ENCODE data around the gene GLG1. TPM values are rescaled to one million over a fixed set of nuclear protein-coding genes. Genes with fewer than 3 reads are reported as not detected.
"Not testable (repeated sequence)": the region's sequence is repeated elsewhere in the genome, so short reads cannot be mapped to it uniquely, and the experiment has no call there.

GLG1 gene
- total and polyA plus RNA-seq, 12 donors = 25.7 to 136 (median 103) TPM

- TF ChIP-seq, protein P1, sequence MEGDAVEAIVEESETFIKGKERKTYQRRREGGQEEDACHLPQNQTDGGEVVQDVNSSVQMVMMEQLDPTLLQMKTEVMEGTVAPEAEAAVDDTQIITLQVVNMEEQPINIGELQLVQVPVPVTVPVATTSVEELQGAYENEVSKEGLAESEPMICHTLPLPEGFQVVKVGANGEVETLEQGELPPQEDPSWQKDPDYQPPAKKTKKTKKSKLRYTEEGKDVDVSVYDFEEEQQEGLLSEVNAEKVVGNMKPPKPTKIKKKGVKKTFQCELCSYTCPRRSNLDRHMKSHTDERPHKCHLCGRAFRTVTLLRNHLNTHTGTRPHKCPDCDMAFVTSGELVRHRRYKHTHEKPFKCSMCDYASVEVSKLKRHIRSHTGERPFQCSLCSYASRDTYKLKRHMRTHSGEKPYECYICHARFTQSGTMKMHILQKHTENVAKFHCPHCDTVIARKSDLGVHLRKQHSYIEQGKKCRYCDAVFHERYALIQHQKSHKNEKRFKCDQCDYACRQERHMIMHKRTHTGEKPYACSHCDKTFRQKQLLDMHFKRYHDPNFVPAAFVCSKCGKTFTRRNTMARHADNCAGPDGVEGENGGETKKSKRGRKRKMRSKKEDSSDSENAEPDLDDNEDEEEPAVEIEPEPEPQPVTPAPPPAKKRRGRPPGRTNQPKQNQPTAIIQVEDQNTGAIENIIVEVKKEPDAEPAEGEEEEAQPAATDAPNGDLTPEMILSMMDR (IDR thresholded peaks at IDR 0.05) = no peak
- Histone ChIP-seq H3K4me3 (no peak overlapping the region), H3K27ac (no peak overlapping the region), H3K36me3 (peaks cover 0 to 6% (median 0%) of the 10 kb centered on the region in 9 donors), H3K9me3 (no peaks in the 10 kb centered on the region), H3K4me1 (peaks cover 0 to 39% (median 17%) of the 10 kb centered on the region in 9 donors), H3K27me3 (no peaks in the 10 kb centered on the region)
- WGBS, 2 donors = 91 to 95% methylated on average over 1 of the region's 1 CpG
- DNase-seq = no peak
- ATAC-seq = no peak
- intact Hi-C loops (cut with DNase I) = no loop called here
These were observed 49.6 kb downstream of the GLG1 start for GRCh38 chr16:74557275-74557674.

GRCh38 chr16:74556375-74556922, 50.5 kb downstream of the GLG1 start:
- ATAC-seq (no peak), DNase-seq (no peak)
- no peak overlapping the region for H3K27ac ChIP-seq
- H3K27me3 ChIP-seq = no peaks in the 10 kb centered on the region
- H3K9me3 ChIP-seq = no peaks in the 10 kb centered on the region
- H3K4me1 ChIP-seq = peaks cover 0 to 30% (median 10%) of the 10 kb centered on the region in 9 donors
- intact Hi-C loops (cut with DNase I) = no loop called here
- WGBS, 2 donors = 97 to 98% methylated on average over 1 of the region's 1 CpG
- TF ChIP-seq, protein P1 (IDR thresholded peaks at IDR 0.05) = no peak
- peaks cover 0 to 6% (median 0%) of the 10 kb centered on the region in 9 donors for H3K36me3 ChIP-seq
- H3K4me3 ChIP-seq = no peak overlapping the region

DNA sequence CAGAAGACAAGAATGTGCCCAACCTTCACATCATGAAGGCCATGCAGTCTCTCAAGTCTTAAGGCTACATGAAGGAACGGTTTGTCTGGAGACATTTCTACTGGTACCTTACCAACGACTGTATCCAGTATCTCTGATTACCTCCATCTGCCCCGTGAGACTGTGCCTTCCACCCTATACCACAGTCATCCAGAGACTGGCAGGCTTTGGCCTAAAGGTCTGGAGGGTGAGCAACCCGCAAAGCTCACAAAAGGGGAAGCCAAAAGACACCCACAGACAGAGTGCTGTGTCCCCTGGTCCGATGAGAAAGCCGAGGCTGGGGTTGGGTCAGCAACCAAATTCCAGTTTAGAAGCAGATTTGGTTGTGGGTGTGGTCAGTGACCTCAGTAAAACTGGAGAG, 54.6 kb downstream of the GLG1 start:
- intact Hi-C loops (cut with DNase I); H3K9me3 ChIP-seq; DNase-seq; ATAC-seq; H3K27me3 ChIP-seq; H3K27ac ChIP-seq; H3K36me3 ChIP-seq; H3K4me3 ChIP-seq: not testable (repeated sequence)
- WGBS, 2 donors = 94% methylated on average over 4 of the region's 6 CpGs
- H3K4me1 ChIP-seq = peaks cover 0 to 19% (median 4%) of the 10 kb centered on the region in 9 donors

DNA sequence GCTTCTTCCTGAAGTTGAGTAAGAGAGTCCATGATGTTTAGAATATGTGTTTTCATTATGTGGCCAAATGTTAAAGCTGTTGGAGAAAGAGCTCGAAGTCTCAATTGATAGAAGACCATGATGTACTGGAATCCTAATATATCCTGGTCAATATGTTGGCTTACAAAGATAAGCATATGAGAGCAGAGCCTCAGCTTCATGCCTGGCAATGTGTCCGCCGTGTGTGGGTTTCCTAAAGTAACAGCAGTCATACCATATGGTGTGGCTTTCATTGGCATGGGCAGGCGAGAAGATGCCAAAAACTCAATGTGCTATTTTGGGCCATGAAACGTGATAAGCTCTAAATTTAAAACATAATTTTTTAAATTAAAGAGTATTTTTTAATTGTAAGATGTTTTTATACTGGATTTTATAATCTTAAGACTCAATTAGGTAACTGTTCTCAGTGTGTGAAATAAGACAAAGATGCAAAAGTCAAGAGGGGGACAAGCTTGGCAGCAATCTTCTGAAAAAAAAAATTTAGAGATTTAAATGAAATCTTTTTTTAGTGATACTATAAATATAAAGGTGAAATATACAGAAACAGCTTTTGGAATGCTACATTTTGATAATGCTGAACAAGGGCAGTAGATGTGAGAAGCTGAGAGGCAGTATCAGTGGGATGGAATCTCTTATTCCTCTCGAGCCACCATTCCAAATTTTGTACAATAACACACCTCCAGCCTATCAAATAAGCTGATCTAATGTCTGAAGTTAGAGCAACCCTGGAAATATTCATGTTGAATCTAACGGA, 56.5 kb downstream of the GLG1 start:
- Histone ChIP-seq H3K4me1 (peaks cover 0 to 16% (median 4%) of the 10 kb centered on the region in 9 donors), H3K27ac (peak overlapping the region in 1 of 10 donors; percentile 47)
- H3K9me3 ChIP-seq; DNase-seq; H3K4me3 ChIP-seq; H3K27me3 ChIP-seq; H3K36me3 ChIP-seq; intact Hi-C loops (cut with DNase I): not testable (repeated sequence)
- ATAC-seq = peak in 4 of 8 donors; percentile 16 to 68 (median 64)
- WGBS, 2 donors = 56 to 64% methylated on average over 7 of the region's 7 CpGs

GRCh38 chr16:74546112-74546511, 60.8 kb downstream of the GLG1 start:
- ATAC-seq; intact Hi-C loops (cut with DNase I); H3K27me3 ChIP-seq; DNase-seq; H3K9me3 ChIP-seq; H3K36me3 ChIP-seq; H3K4me3 ChIP-seq; H3K27ac ChIP-seq: not testable (repeated sequence)
- 96 to 100% methylated on average over 4 of the region's 4 CpGs for WGBS, 2 donors
- peaks cover 0 to 15% (median 4%) of the 10 kb centered on the region in 9 donors for H3K4me1 ChIP-seq

- intact Hi-C loops (cut with DNase I); DNase-seq; H3K4me1 ChIP-seq; H3K27me3 ChIP-seq; H3K27ac ChIP-seq; H3K9me3 ChIP-seq; H3K4me3 ChIP-seq; ATAC-seq; H3K36me3 ChIP-seq: not testable (repeated sequence)
- 88 to 90% methylated on average over 1 of the region's 3 CpGs for WGBS, 2 donors
These were observed 63.9 kb downstream of the GLG1 start for GRCh38 chr16:74542911-74543578.

- H3K4me3 ChIP-seq; DNase-seq; H3K36me3 ChIP-seq; H3K4me1 ChIP-seq; H3K27ac ChIP-seq; H3K27me3 ChIP-seq; H3K9me3 ChIP-seq; intact Hi-C loops (cut with DNase I): not testable (repeated sequence)
- ATAC-seq = peak in 1 of 8 donors; percentile 65
- WGBS, 2 donors = 52 to 58% methylated on average over 6 of the region's 6 CpGs
These were observed 66.3 kb downstream of the GLG1 start for GRCh38 chr16:74540663-74541062.

DNA sequence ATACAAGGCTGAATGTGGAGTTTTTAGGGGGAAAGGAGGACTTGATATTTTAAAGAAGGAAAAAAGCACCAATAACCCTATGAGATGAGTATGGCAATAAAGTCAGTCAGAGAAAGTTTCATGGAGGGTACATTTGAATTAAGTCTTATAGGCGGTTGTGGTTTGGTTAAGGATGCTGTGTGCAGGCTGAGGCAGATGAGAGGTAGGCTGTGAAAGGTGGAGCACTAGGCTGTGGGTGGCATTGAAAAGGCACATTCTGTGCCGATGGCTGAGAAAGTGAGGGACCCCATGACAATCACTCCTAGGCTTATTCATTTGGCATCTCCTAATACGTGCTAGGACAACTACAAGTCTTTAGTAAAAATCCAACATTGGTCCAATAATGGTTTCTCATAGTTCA, 68.1 kb downstream of the GLG1 start:
- WGBS, 2 donors = 90% methylated on average over 1 of the region's 3 CpGs

GRCh38 chr16:74537746-74538145, 69.2 kb downstream of the GLG1 start:
- DNase-seq; intact Hi-C loops (cut with DNase I); H3K9me3 ChIP-seq; H3K27me3 ChIP-seq; ATAC-seq; H3K27ac ChIP-seq; H3K4me1 ChIP-seq; H3K36me3 ChIP-seq; H3K4me3 ChIP-seq: not testable (repeated sequence)
- 76 to 83% methylated on average over 1 of the region's 1 CpG for WGBS, 2 donors

More for the DNA sequence above, 68.1 kb downstream of the GLG1 start:
- DNase-seq; H3K4me3 ChIP-seq; H3K4me1 ChIP-seq; intact Hi-C loops (cut with DNase I); H3K36me3 ChIP-seq; ATAC-seq; H3K27me3 ChIP-seq; H3K27ac ChIP-seq; H3K9me3 ChIP-seq: not testable (repeated sequence)

All from heart right ventricle (tissue), 16 donors.